A549 treated with dexamethasone at 1 μM for 4 hours (cell line): ENCODE data around the gene LRRC7. TPM values are rescaled to one million over a fixed set of nuclear protein-coding genes. Genes with fewer than 3 reads are reported as not detected.

Experiments used
- total RNA-seq: library from RNA; stranded (reverse); fragments of 200-300 nt; extraction: Qiagen RNA extraction; gene quantifications from 5 replicates; pipeline ENCODE4 v1.2.3, GENCODE V29; 2022

LRRC7 gene
- not detected in 5 replicates for total RNA-seq

DNA sequence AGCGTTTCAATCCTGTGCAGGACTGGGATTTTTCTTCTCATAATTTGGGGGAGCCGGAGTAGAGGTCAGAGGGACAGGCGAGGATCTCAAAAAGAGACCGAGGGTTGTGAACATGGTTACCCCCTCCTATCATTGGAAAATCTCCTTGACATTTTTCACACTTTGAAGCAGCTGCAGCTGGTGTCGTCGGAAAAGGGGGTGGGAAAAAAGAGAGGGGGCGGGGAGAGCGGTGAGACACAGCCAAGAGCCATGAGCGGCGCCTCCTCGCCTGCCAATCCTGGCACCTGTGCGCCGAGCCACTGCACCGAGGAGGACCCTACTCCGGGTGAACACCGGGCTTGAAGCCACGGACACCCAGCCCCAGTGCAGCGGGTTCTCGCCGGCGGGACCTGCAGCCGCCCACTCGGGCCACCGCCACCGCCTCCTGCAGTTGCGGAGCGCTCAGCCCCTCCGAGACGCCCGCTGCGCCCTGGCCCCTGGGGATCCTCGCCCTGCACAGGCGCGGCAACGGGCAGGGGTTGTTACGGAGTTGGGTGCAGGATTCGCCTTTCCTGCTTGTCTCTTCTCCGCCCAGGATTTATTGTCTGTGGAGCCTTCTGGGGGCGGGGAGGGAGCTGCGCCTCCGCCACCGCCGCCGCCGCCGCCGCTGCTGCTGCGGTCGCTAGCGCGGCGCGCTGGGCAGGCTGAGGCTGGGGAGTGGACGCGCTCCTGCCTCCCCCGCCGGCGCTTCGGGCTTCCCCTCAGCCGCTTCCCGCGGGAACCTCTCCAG, at the start of gene LRRC7:
Gene LRRC7, plus strand, starts transcription at position 271 of the 769 bp plus-strand sequence. CDS start 718 bp downstream, outside the sequence.

